ENCODE results near the gene BTNL3. TPM values are rescaled to one million over a fixed set of nuclear protein-coding genes. Genes with fewer than 3 reads are reported as not detected.

The BTNL3 gene
- total and polyA plus RNA-seq, 2 donors (not counting 3 experiments of a cell fraction or from before 2014, with no cell fraction given) = not detected

- H3K4me3 ChIP-seq (replicated peaks in 1 of 3; ENCODE audit: insufficient read depth in 1 of 3, low read depth in 1 of 3, low read length in 3 of 3) = no peak overlapping the region
- no peaks in the 10 kb centered on the region for H3K9me1 ChIP-seq (replicated peaks; ENCODE audit: control insufficient read depth, extremely low read depth, insufficient read depth, low read length)
- no peak overlapping the region for H3K9ac ChIP-seq (replicated peaks; ENCODE audit: extremely low read depth, insufficient read depth, low read length)
- CTCF ChIA-PET = no interaction called here
- no peaks in the 10 kb centered on the region for H3K9me3 ChIP-seq (replicated peaks; ENCODE audit: control insufficient read depth, insufficient read depth, low read length)
- POLR2A ChIA-PET = no interaction called here
- no peak for TF ChIP-seq GATA2 (IDR thresholded peaks at IDR 0.05; ENCODE audit: insufficient read depth, insufficient read length, low read depth, low read length)
- no peak for TF ChIP-seq MAX (IDR thresholded peaks at IDR 0.05; ENCODE audit: insufficient read depth, insufficient read length)
- TF ChIP-seq MYC (IDR thresholded peaks at IDR 0.05; ENCODE audit: low read depth, low read length) = no peak
- no peak for TF ChIP-seq POLR2AphosphoS5 (IDR thresholded peaks at IDR 0.05; ENCODE audit: insufficient read depth, low read depth, low read length)
- TF ChIP-seq EZH2 (IDR thresholded peaks at IDR 0.05; ENCODE audit: borderline replicate concordance, low read depth, low read length, severe bottlenecking) = no peak
- no peak for TF ChIP-seq POLR2A (IDR thresholded peaks at IDR 0.05; ENCODE audit: low read depth, low read length)
- TF ChIP-seq CTCF (IDR thresholded peaks at IDR 0.05; ENCODE audit: extremely low read depth in 1 of 2, insufficient read depth in 1 of 2, low read depth in 1 of 2, low read length in 2 of 2) = no peak
- TF ChIP-seq JUN (IDR thresholded peaks at IDR 0.05; ENCODE audit: borderline replicate concordance, insufficient read depth, insufficient read length, low read depth) = no peak
- TF ChIP-seq FOS (IDR thresholded peaks at IDR 0.05; ENCODE audit: borderline replicate concordance, insufficient read depth, low read length) = no peak
- no peak for DNase-seq (ENCODE audit: low read depth, low spot score)
- no peak overlapping the region for H3K27ac ChIP-seq (ENCODE audit: insufficient read depth, low read depth, low read length)
- intact Hi-C loops (cut with micrococcal nuclease) (no loop called here), dilution Hi-C loops (cut with MboI; ENCODE audit: extremely low pct_ligation_motif_present, low sequenced_read_pairs) (no loop called here)
- H3K79me2 ChIP-seq (ENCODE audit: control insufficient read depth, insufficient read depth, low read length) = no peaks in the 10 kb centered on the region
- no peak for FAIRE-seq
- no peaks in the 10 kb centered on the region for H3K4me1 ChIP-seq (ENCODE audit: control insufficient read depth, extremely low read depth, insufficient read depth, low read length)
- BruUV-seq (replicated peaks) = no TSS peak
- no peak overlapping the region for H3K4me2 ChIP-seq (ENCODE audit: insufficient read depth, low read length)
- no peaks in the 10 kb centered on the region for H4K20me1 ChIP-seq (replicated peaks; ENCODE audit: control insufficient read depth, extremely low read depth, insufficient read depth, low read length)
- no peaks in the 10 kb centered on the region for H3K36me3 ChIP-seq (ENCODE audit: control insufficient read depth in 2 of 2, extremely low read depth in 1 of 2, insufficient read depth in 2 of 2, low read length in 2 of 2)
- no peak overlapping the region for H2AFZ ChIP-seq (ENCODE audit: low read depth, low read length)
- H3K27me3 ChIP-seq (ENCODE audit: control insufficient read depth in 2 of 2, insufficient read depth in 2 of 2, low read length in 2 of 2) = peaks cover 5 to 10% of the 10 kb centered on the region in 2 experiments
These were observed 58.6 kb downstream of the BTNL3 start for GRCh38 chr5:181047288-181047687.
